HepG2 (cell line): Measurements from ENCODE around the gene HOXD4. TPM values are rescaled to one million over a fixed set of nuclear protein-coding genes. Genes with fewer than 3 reads are reported as not detected.

Experiments used
- BHLHE40 ChIP-seq: IDR thresholded peaks from 2 replicates; pipeline ENCODE4 v1.6.1; 2011; ENCODE audit warnings: low read length, improper control_type of control experiment
- CENPBD1 ChIP-seq: sonication (generic); formaldehyde crosslinking; IDR thresholded peaks from 2 replicates; pipeline ENCODE4 v1.8.0; 2022; ENCODE audit warnings: missing genetic modification reagents, low read depth, mild to moderate bottlenecking, borderline replicate concordance
- GABPA ChIP-seq, 2 experiments: IDR thresholded peaks; 2 replicates each; pipeline ENCODE4 v1.6.1; 2011 to 2016; ENCODE audit warnings: low read depth in 2 of 2, low read length in 1 of 2, missing biosample characterization in 1 of 2, missing genetic modification characterization in 1 of 2
- HNRNPLL ChIP-seq: fragments of 200-400 bp; formaldehyde crosslinking; IDR thresholded peaks from 2 replicates; pipeline ENCODE4 v1.6.1; 2017; ENCODE audit warnings: mild to moderate bottlenecking, low read depth, low read length; ENCODE audit not compliant: poor library complexity, severe bottlenecking
- IRF9 ChIP-seq: sonication (generic); formaldehyde crosslinking; IDR thresholded peaks from 2 replicates; pipeline ENCODE4 v1.8.0; 2022; ENCODE audit warnings: missing genetic modification reagents, mild to moderate bottlenecking, borderline replicate concordance
- LBX2 ChIP-seq: sonication (generic); formaldehyde crosslinking; IDR thresholded peaks from 2 replicates; pipeline ENCODE4 v1.5.0; 2020; ENCODE audit warnings: missing genetic modification reagents, mild to moderate bottlenecking, borderline replicate concordance
- LRRFIP1 ChIP-seq: sonication (generic); formaldehyde crosslinking; conservative IDR thresholded peaks from 2 replicates; pipeline ENCODE4 v1.4.0; 2020; ENCODE audit warnings: missing genetic modification reagents
- REL ChIP-seq: sonication (generic); formaldehyde crosslinking; conservative IDR thresholded peaks from 2 replicates; pipeline ENCODE4 v1.8.0; 2022; ENCODE audit warnings: mild to moderate bottlenecking, missing genetic modification reagents, moderate library complexity
- SETDB1 ChIP-seq: sonication (generic); formaldehyde crosslinking; IDR thresholded peaks from 2 replicates; pipeline ENCODE4 v1.5.1; 2020; ENCODE audit warnings: missing genetic modification reagents, mild to moderate bottlenecking, borderline replicate concordance
- SOX6 ChIP-seq, 2 experiments: fragments of 450-650 bp in 1 of 2; sonication (generic) in 1 of 2; formaldehyde crosslinking in 1 of 2; IDR thresholded peaks; 2 replicates each; pipeline versions ENCODE4 v1.4.0 to v1.6.1; 2017 to 2020; ENCODE audit warnings: antibody characterized with exemption in 1 of 2, mild to moderate bottlenecking in 1 of 2, missing genetic modification reagents in 1 of 2
- SRY ChIP-seq: sonication (generic); formaldehyde crosslinking; IDR thresholded peaks from 2 replicates; pipeline ENCODE4 v1.8.0; 2022; ENCODE audit warnings: mild to moderate bottlenecking, missing genetic modification reagents
- ZBTB4 ChIP-seq: sonication (generic); formaldehyde crosslinking; IDR thresholded peaks from 2 replicates; pipeline ENCODE4 v1.4.0; 2020; ENCODE audit warnings: missing genetic modification reagents, mild to moderate bottlenecking, borderline replicate concordance
- ZNF280D ChIP-seq: sonication (generic); formaldehyde crosslinking; IDR thresholded peaks from 2 replicates; pipeline ENCODE4 v1.5.1; 2020; ENCODE audit warnings: mild to moderate bottlenecking, missing genetic modification reagents
- ZNF746 ChIP-seq: sonication (generic); formaldehyde crosslinking; IDR thresholded peaks from 2 replicates; pipeline ENCODE4 v1.8.0; 2022; ENCODE audit warnings: mild to moderate bottlenecking, missing genetic modification reagents
- ZNF780A ChIP-seq: sonication (generic); formaldehyde crosslinking; IDR thresholded peaks from 2 replicates; pipeline ENCODE4 v1.8.0; 2022; ENCODE audit warnings: mild to moderate bottlenecking, missing genetic modification reagents, moderate library complexity
- polyA plus RNA-seq, 8 experiments: library from polyadenylated mRNA; depleted of rRNA in 3 of 8; stranded (reverse) in 7 of 8; unstranded in 1 of 8; fragments of >200 nt; fragmentation: Illumina TruSeq in 4 of 8; extraction: Trizol in 4 of 8; gene quantifications; 2 replicates each; pipeline versions ENCODE4 v1.2.1 to v1.2.3, GENCODE V29; 2011 to 2016; ENCODE audit warnings: low read depth in 4 of 8, missing spikeins in 1 of 8, mixed read lengths in 1 of 8; ENCODE audit not compliant: insufficient read depth in 1 of 8
- total RNA-seq, 5 experiments: library from RNA; depleted of rRNA; stranded (reverse); fragments of >200 nt; fragmentation: Illumina TruSeq; extraction: Trizol; gene quantifications; 2 replicates each; pipeline ENCODE4 v1.2.3, GENCODE V29; 2016; ENCODE audit warnings: low read depth in 1 of 5

Gene HOXD4
- total and polyA plus RNA-seq, 2 of the 13 experiments (the other 11 are each of a cell fraction or from before 2014, with no cell fraction given), result not detected

- TF ChIP-seq ZNF780A, result no peak
- no peak; the same call in 1 of the 2 replicates for TF ChIP-seq ZBTB4 (CRISPR knock-in tag)
- TF ChIP-seq LRRFIP1 (CRISPR knock-in tag), result no peak
- no peak for TF ChIP-seq SETDB1 (CRISPR knock-in tag)
- TF ChIP-seq HNRNPLL, result no peak
- no peak for TF ChIP-seq GABPA (IDR thresholded peaks at IDR 0.05; ENCODE audit: low read depth, low read length)
- TF ChIP-seq GABPA (CRISPR knock-in tag; IDR thresholded peaks at IDR 0.05; ENCODE audit: low read depth), result no peak
- no peak for TF ChIP-seq REL (CRISPR knock-in tag)
- TF ChIP-seq ZNF280D (CRISPR knock-in tag), result peak; percentile 78
- TF ChIP-seq IRF9 (CRISPR knock-in tag), result peak; percentile 66; the same call in 1 of the 2 replicates
- TF ChIP-seq CENPBD1 (CRISPR knock-in tag), result no peak; the same call in 1 of the 2 replicates
- no peak for TF ChIP-seq SOX6 (IDR thresholded peaks at IDR 0.05)
- no peak; the same call in 1 of the 2 replicates for TF ChIP-seq SOX6 (CRISPR knock-in tag; IDR thresholded peaks at IDR 0.05)
- no peak for TF ChIP-seq SRY (CRISPR knock-in tag)
- TF ChIP-seq BHLHE40, result no peak
- peak; percentile 65 for TF ChIP-seq ZNF746 (CRISPR knock-in tag)
- peak; percentile 26; the same call in 1 of the 2 replicates for TF ChIP-seq LBX2 (CRISPR knock-in tag)
Observed at GRCh38 chr2:176187899-176188773, 36.8 kb downstream of the HOXD4 start, which contains the start of gene HOXD1 (continued).
